Uterus (tissue), 4 donors: ENCODE measurements around the gene OXNAD1. TPM values are rescaled to one million over a fixed set of nuclear protein-coding genes. Genes with fewer than 3 reads are reported as not detected.
A peak's percentile ranks its signal among the peaks of the same experiment; 100 is the strongest.

ENCODE experiments used
- DNase-seq, 2 donors: peaks; one replicate each; pipeline ENCODE4 v3.0.0-alpha.2; 2019 to 2020
- H3K27ac ChIP-seq, 2 donors: fragments of 200-600 bp; sonication (generic); 1 replicate in 1 of 2; 2 replicates in 1 of 2; pipeline ENCODE4 v1.5.1; 2016 to 2018
- H3K27me3 ChIP-seq, 2 donors: fragments of 200-600 bp; sonication (generic); one replicate each; pipeline ENCODE4 v1.5.1; 2018 to 2019; ENCODE audit warnings: control low read depth in 1 of 2
- H3K36me3 ChIP-seq, 2 donors: fragments of 200-600 bp; sonication (generic); one replicate each; pipeline ENCODE4 v1.5.1; 2019; ENCODE audit warnings: control low read depth in 1 of 2
- H3K4me1 ChIP-seq, 2 donors: fragments of 200-600 bp; sonication (generic); one replicate each; pipeline ENCODE4 v1.5.1; 2018 to 2019; ENCODE audit warnings: control low read depth in 1 of 2
- H3K4me3 ChIP-seq, 2 donors: fragments of 200-600 bp; sonication (generic); 1 replicate in 1 of 2; 2 replicates in 1 of 2; pipeline ENCODE4 v1.5.1; 2018 to 2019; ENCODE audit warnings: mild to moderate bottlenecking in 1 of 2
- H3K9me3 ChIP-seq, 2 donors: fragments of 200-600 bp; sonication (generic); one replicate each; pipeline ENCODE4 v1.5.1; 2019; ENCODE audit warnings: control low read depth in 1 of 2
- CTCF ChIP-seq, 4 experiments: fragments of 200-600 bp in 2 of 4; fragments of 450-650 bp in 2 of 4; sonication (generic) in 2 of 4; IDR thresholded peaks; one replicate each; pipeline ENCODE4 v1.5.1; 2016 to 2019; ENCODE audit warnings: antibody characterized with exemption in 4 of 4, mild to moderate bottlenecking in 2 of 4, moderate library complexity in 1 of 4
- POLR2A ChIP-seq, 2 donors: fragments of 450-650 bp; IDR thresholded peaks; one replicate each; pipeline ENCODE4 v1.6.1; 2016; ENCODE audit warnings: antibody characterized with exemption in 2 of 2, mild to moderate bottlenecking in 1 of 2, moderate library complexity in 1 of 2
- intact Hi-C: fragments of 100-400 bp; cut with DNase I; formaldehyde crosslinking; loops from one replicate; pipeline ENCODE4 v1.15.1; 2023; ENCODE audit warnings: low total_unique reads
- total RNA-seq, 4 donors: library from RNA; depleted of rRNA in 3 of 4; stranded (reverse); fragments of >200 nt in 3 of 4; gene quantifications; one replicate each; pipeline versions ENCODE4 v1.1.0 to v1.2.4, GENCODE V29; 2014 to 2023
- donor health status: DM: yes; HTN: yes; CAD: no.

The OXNAD1 gene
- total RNA-seq, 4 donors from 2014 or later = 14.7 to 33.2 (median 32.3) TPM

- Histone ChIP-seq H3K36me3 (no peaks in the 10 kb centered on the region), H3K27ac (no peak overlapping the region), H3K4me3 (no peak overlapping the region), H3K27me3 (no peaks in the 10 kb centered on the region), H3K9me3 (no peaks in the 10 kb centered on the region), H3K4me1 (no peaks in the 10 kb centered on the region)
- TF ChIP-seq POLR2A (IDR thresholded peaks at IDR 0.05) (no peak), CTCF (IDR thresholded peaks at IDR 0.05) (no peak)
- intact Hi-C loops = no loop called here
- DNase-seq = no peak
Measured at GRCh38 chr3:16233806-16234205, 31.2 kb upstream of the OXNAD1 start.

- H3K27ac ChIP-seq = no peak overlapping the region
- H3K36me3 ChIP-seq = no peaks in the 10 kb centered on the region
- no peak overlapping the region for H3K4me3 ChIP-seq
- no peaks in the 10 kb centered on the region for H3K9me3 ChIP-seq
- no peaks in the 10 kb centered on the region for H3K4me1 ChIP-seq
- intact Hi-C loops = no loop called here
- TF ChIP-seq CTCF (IDR thresholded peaks at IDR 0.05) (no peak), POLR2A (IDR thresholded peaks at IDR 0.05) (no peak)
- no peaks in the 10 kb centered on the region for H3K27me3 ChIP-seq
- no peak for DNase-seq
Measured at GRCh38 chr3:16234281-16234680, 30.7 kb upstream of the OXNAD1 start.

- Histone ChIP-seq H3K4me1 (no peaks in the 10 kb centered on the region), H3K27ac (no peak overlapping the region), H3K27me3 (no peaks in the 10 kb centered on the region), H3K36me3 (no peaks in the 10 kb centered on the region), H3K9me3 (no peaks in the 10 kb centered on the region), H3K4me3 (no peak overlapping the region)
- TF ChIP-seq CTCF (IDR thresholded peaks at IDR 0.05) (no peak), POLR2A (IDR thresholded peaks at IDR 0.05) (no peak)
- DNase-seq = no peak
- intact Hi-C loops = no loop called here
Measured at GRCh38 chr3:16236030-16236639, 28.9 kb upstream of the OXNAD1 start.

- Histone ChIP-seq H3K4me1 (no peaks in the 10 kb centered on the region), H3K4me3 (no peak overlapping the region), H3K27me3 (no peaks in the 10 kb centered on the region), H3K9me3 (no peaks in the 10 kb centered on the region), H3K36me3 (no peaks in the 10 kb centered on the region), H3K27ac (no peak overlapping the region)
- DNase-seq = no peak
- intact Hi-C loops = no loop called here
- TF ChIP-seq CTCF (IDR thresholded peaks at IDR 0.05) (no peak), POLR2A (IDR thresholded peaks at IDR 0.05) (no peak)
Measured at GRCh38 chr3:16236856-16237393, 28.1 kb upstream of the OXNAD1 start.

- intact Hi-C loops = no loop called here
- H3K9me3 ChIP-seq = no peaks in the 10 kb centered on the region
- no peak overlapping the region for H3K4me3 ChIP-seq
- no peak for DNase-seq
- H3K27me3 ChIP-seq = no peaks in the 10 kb centered on the region
- H3K4me1 ChIP-seq = no peaks in the 10 kb centered on the region
- TF ChIP-seq CTCF (IDR thresholded peaks at IDR 0.05) (no peak), POLR2A (IDR thresholded peaks at IDR 0.05) (no peak)
- H3K36me3 ChIP-seq = no peaks in the 10 kb centered on the region
- peak overlapping the region in 1 of 2 donors; percentile 71 for H3K27ac ChIP-seq
Measured at GRCh38 chr3:16239086-16239770, 25.8 kb upstream of the OXNAD1 start.
